ENCODE results near the gene ARHGAP31.
"Not testable (repeated sequence)": the region's sequence is repeated elsewhere in the genome, so short reads cannot be mapped to it uniquely, and the experiment has no call there.

Gene ARHGAP31

GRCh38 chr3:119314821-119315220 lies 20.6 kb downstream of the ARHGAP31 start:
- Histone ChIP-seq H3K9me3 (ENCODE audit: insufficient read depth, low read length) (no peaks in the 10 kb centered on the region), H3K4me3 (ENCODE audit: insufficient read length, low read depth) (no peak overlapping the region), H3K9ac (ENCODE audit: insufficient read length, low read depth) (no peak overlapping the region), H3K4me1 (ENCODE audit: insufficient read depth, insufficient read length) (no peaks in the 10 kb centered on the region), H3K27me3 (ENCODE audit: insufficient read depth, insufficient read length) (no peaks in the 10 kb centered on the region), H3K36me3 (ENCODE audit: insufficient read depth, insufficient read length, low read length) (peaks cover 11% of the 10 kb centered on the region)
- DNase-seq (ENCODE audit: low read depth, low spot score): no peak
- TF ChIP-seq ZNF274 (IDR thresholded peaks at IDR 0.05; ENCODE audit: low read depth, low read length): no peak
- no peak for TF ChIP-seq SUZ12 (IDR thresholded peaks at IDR 0.05; ENCODE audit: extremely low read depth, insufficient read depth, insufficient read length)
- no peak for TF ChIP-seq YY1 (IDR thresholded peaks at IDR 0.05; ENCODE audit: insufficient read depth, insufficient read length)

GRCh38 chr3:119315600-119316312 lies 21.6 kb downstream of the ARHGAP31 start:
- H3K4me1 ChIP-seq (ENCODE audit: insufficient read depth, insufficient read length): no peaks in the 10 kb centered on the region
- no peaks in the 10 kb centered on the region for H3K9me3 ChIP-seq (ENCODE audit: insufficient read depth, low read length)
- no peak overlapping the region for H3K4me3 ChIP-seq (ENCODE audit: insufficient read length, low read depth)
- no peak overlapping the region for H3K9ac ChIP-seq (ENCODE audit: insufficient read length, low read depth)
- TF ChIP-seq SUZ12 (IDR thresholded peaks at IDR 0.05; ENCODE audit: extremely low read depth, insufficient read depth, insufficient read length) (no peak), YY1 (IDR thresholded peaks at IDR 0.05; ENCODE audit: insufficient read depth, insufficient read length) (no peak), ZNF274 (IDR thresholded peaks at IDR 0.05; ENCODE audit: low read depth, low read length) (no peak)
- no peaks in the 10 kb centered on the region for H3K27me3 ChIP-seq (ENCODE audit: insufficient read depth, insufficient read length)
- peaks cover 11% of the 10 kb centered on the region for H3K36me3 ChIP-seq (ENCODE audit: insufficient read depth, insufficient read length, low read length)
- DNase-seq (ENCODE audit: low read depth, low spot score): no peak

- Histone ChIP-seq H3K36me3 (ENCODE audit: insufficient read depth, insufficient read length, low read length) (peaks cover 11% of the 10 kb centered on the region), H3K9ac (ENCODE audit: insufficient read length, low read depth) (no peak overlapping the region), H3K27me3 (ENCODE audit: insufficient read depth, insufficient read length) (no peaks in the 10 kb centered on the region), H3K4me1 (ENCODE audit: insufficient read depth, insufficient read length) (no peaks in the 10 kb centered on the region), H3K4me3 (ENCODE audit: insufficient read length, low read depth) (no peak overlapping the region), H3K9me3 (ENCODE audit: insufficient read depth, low read length) (no peaks in the 10 kb centered on the region)
- no peak for DNase-seq (ENCODE audit: low read depth, low spot score)
- no peak for TF ChIP-seq YY1 (IDR thresholded peaks at IDR 0.05; ENCODE audit: insufficient read depth, insufficient read length)
- no peak for TF ChIP-seq SUZ12 (IDR thresholded peaks at IDR 0.05; ENCODE audit: extremely low read depth, insufficient read depth, insufficient read length)
- no peak for TF ChIP-seq ZNF274 (IDR thresholded peaks at IDR 0.05; ENCODE audit: low read depth, low read length)
Observed at GRCh38 chr3:119316313-119316670, 22.1 kb downstream of the ARHGAP31 start.

- no peak for DNase-seq (ENCODE audit: low read depth, low spot score)
- Histone ChIP-seq H3K9me3 (ENCODE audit: insufficient read depth, low read length) (no peaks in the 10 kb centered on the region), H3K27me3 (ENCODE audit: insufficient read depth, insufficient read length) (peaks cover 5% of the 10 kb centered on the region), H3K4me1 (ENCODE audit: insufficient read depth, insufficient read length) (no peaks in the 10 kb centered on the region), H3K36me3 (ENCODE audit: insufficient read depth, insufficient read length, low read length) (peaks cover 6% of the 10 kb centered on the region), H3K9ac (ENCODE audit: insufficient read length, low read depth) (no peak overlapping the region), H3K4me3 (ENCODE audit: insufficient read length, low read depth) (no peak overlapping the region)
- TF ChIP-seq SUZ12 (IDR thresholded peaks at IDR 0.05; ENCODE audit: extremely low read depth, insufficient read depth, insufficient read length): no peak
- no peak for TF ChIP-seq YY1 (IDR thresholded peaks at IDR 0.05; ENCODE audit: insufficient read depth, insufficient read length)
- no peak for TF ChIP-seq ZNF274 (IDR thresholded peaks at IDR 0.05; ENCODE audit: low read depth, low read length)
Observed at GRCh38 chr3:119318876-119319275, 24.7 kb downstream of the ARHGAP31 start.

- no peak for TF ChIP-seq SUZ12 (IDR thresholded peaks at IDR 0.05; ENCODE audit: extremely low read depth, insufficient read depth, insufficient read length)
- no peak for TF ChIP-seq YY1 (IDR thresholded peaks at IDR 0.05; ENCODE audit: insufficient read depth, insufficient read length)
- no peak for TF ChIP-seq ZNF274 (IDR thresholded peaks at IDR 0.05; ENCODE audit: low read depth, low read length)
- no peak overlapping the region for H3K4me3 ChIP-seq (ENCODE audit: insufficient read length, low read depth)
- no peaks in the 10 kb centered on the region for H3K9me3 ChIP-seq (ENCODE audit: insufficient read depth, low read length)
- no peak overlapping the region for H3K9ac ChIP-seq (ENCODE audit: insufficient read length, low read depth)
- H3K27me3 ChIP-seq (ENCODE audit: insufficient read depth, insufficient read length): peaks cover 6% of the 10 kb centered on the region
- no peaks in the 10 kb centered on the region for H3K4me1 ChIP-seq (ENCODE audit: insufficient read depth, insufficient read length)
- H3K36me3 ChIP-seq (ENCODE audit: insufficient read depth, insufficient read length, low read length): peaks cover 2% of the 10 kb centered on the region
- DNase-seq (ENCODE audit: low read depth, low spot score): no peak
Observed at GRCh38 chr3:119319311-119319710, 25.1 kb downstream of the ARHGAP31 start.

GRCh38 chr3:119320785-119321184 lies 26.6 kb downstream of the ARHGAP31 start:
- not testable (repeated sequence) for H3K4me3 ChIP-seq (ENCODE audit: insufficient read length, low read depth); H3K4me1 ChIP-seq (ENCODE audit: insufficient read depth, insufficient read length); H3K9me3 ChIP-seq (ENCODE audit: insufficient read depth, low read length); H3K9ac ChIP-seq (ENCODE audit: insufficient read length, low read depth); DNase-seq (ENCODE audit: low read depth, low spot score); H3K36me3 ChIP-seq (ENCODE audit: insufficient read depth, insufficient read length, low read length); H3K27me3 ChIP-seq (ENCODE audit: insufficient read depth, insufficient read length)

GRCh38 chr3:119322021-119322834 lies 28.0 kb downstream of the ARHGAP31 start:
- Histone ChIP-seq H3K36me3 (ENCODE audit: insufficient read depth, insufficient read length, low read length) (no peaks in the 10 kb centered on the region), H3K9ac (ENCODE audit: insufficient read length, low read depth) (peak overlapping the region; percentile 83), H3K4me1 (ENCODE audit: insufficient read depth, insufficient read length) (no peaks in the 10 kb centered on the region), H3K4me3 (ENCODE audit: insufficient read length, low read depth) (peak overlapping the region; percentile 53), H3K27me3 (ENCODE audit: insufficient read depth, insufficient read length) (peaks cover 6% of the 10 kb centered on the region), H3K9me3 (ENCODE audit: insufficient read depth, low read length) (no peaks in the 10 kb centered on the region)
- TF ChIP-seq YY1 (IDR thresholded peaks at IDR 0.05; ENCODE audit: insufficient read depth, insufficient read length): no peak
- no peak for TF ChIP-seq SUZ12 (IDR thresholded peaks at IDR 0.05; ENCODE audit: extremely low read depth, insufficient read depth, insufficient read length)
- TF ChIP-seq ZNF274 (IDR thresholded peaks at IDR 0.05; ENCODE audit: low read depth, low read length): no peak
- no peak for DNase-seq (ENCODE audit: low read depth, low spot score)
